Ovary (tissue), 9 donors: ENCODE data around the gene PRKAG1. TPM values are rescaled to one million over a fixed set of nuclear protein-coding genes. Genes with fewer than 3 reads are reported as not detected.

Experiments used
- DNase-seq, 5 donors: peaks; one replicate each; pipeline ENCODE4 v3.0.0-alpha.2; 2019 to 2020
- H3K27ac ChIP-seq, 2 donors: fragments of 200-600 bp; one replicate each; pipeline versions ENCODE4 v1.5.1 to v1.8.0; 2019 to 2022
- H3K27me3 ChIP-seq: fragments of 200-600 bp; one replicate; pipeline ENCODE4 v1.8.0; 2022
- H3K36me3 ChIP-seq: fragments of 200-600 bp; sonication (generic); one replicate; pipeline ENCODE4 v1.5.1; 2019
- H3K4me1 ChIP-seq: one replicate; pipeline ENCODE4 v1.8.1; 2013; ENCODE audit warnings: mild to moderate bottlenecking, moderate library complexity; ENCODE audit not compliant: insufficient read depth
- H3K4me3 ChIP-seq: fragments of 200-600 bp; sonication (generic); one replicate; pipeline ENCODE4 v1.5.1; 2017
- H3K9me3 ChIP-seq, 2 donors: fragments of 200-600 bp in 1 of 2; sonication (generic) in 1 of 2; one replicate each; pipeline versions ENCODE4 v1.5.1 to v1.8.1; 2013 to 2019; ENCODE audit warnings: mild to moderate bottlenecking in 1 of 2, moderate library complexity in 1 of 2
- CTCF ChIP-seq, 3 donors: fragments of 450-650 bp in 2 of 3; fragments of 200-600 bp in 1 of 3; IDR thresholded peaks; one replicate each; pipeline versions ENCODE4 v1.5.1 to v1.8.0; 2016 to 2022; ENCODE audit warnings: antibody characterized with exemption in 3 of 3, mild to moderate bottlenecking in 1 of 3
- EP300 ChIP-seq: sonication (generic); formaldehyde crosslinking; IDR thresholded peaks from one replicate; pipeline ENCODE4 v1.6.1; 2017; ENCODE audit warnings: antibody characterized with exemption
- POLR2A ChIP-seq: fragments of 450-650 bp; IDR thresholded peaks from one replicate; pipeline ENCODE4 v1.6.1; 2017; ENCODE audit warnings: antibody characterized with exemption, mild to moderate bottlenecking, moderate library complexity
- WGBS, 3 donors: extraction: QIAGEN DNeasy Blood & Tissue Kit in 1 of 3; methylation state at CpG; one replicate each; pipeline versions ENCODE4 v1.1.5 to v1.1.7; 2013 to 2017; 5-methylcytosine and 5-hydroxymethylcytosine counted together
- intact Hi-C, 4 donors: fragments of 100-400 bp; cut with DNase I; formaldehyde crosslinking; loops; one replicate each; pipeline versions ENCODE4 v1.11.0 to v1.15.1; 2022 to 2023
- polyA plus RNA-seq, 2 donors: library from polyadenylated mRNA; stranded (reverse); fragments of 200-250 nt in 1 of 2; fragments of 350-450 nt in 1 of 2; fragmentation: Illumina TruSeq in 1 of 2; extraction: RNeasy Lipid Tissue Mini Kit (QIAGEN cat#74804) in 1 of 2; gene quantifications; one replicate each; pipeline ENCODE4 v1.2.3, GENCODE V29; 2013 to 2014
- total RNA-seq, 7 donors: library from RNA; depleted of rRNA in 2 of 7; stranded (reverse); fragments of >200 nt in 2 of 7; fragmentation: NEBNext Ultra II Directional in 3 of 7; extraction: Animal tissue kit (Norgen Biotek cat#: 25700) in 3 of 7; gene quantifications; one replicate each; pipeline versions ENCODE4 v1.1.0 to v1.2.4, GENCODE V29; 2016 to 2023
- donor health status: DM: no; HTN: no; CAD: no; lungs with moderate emphysema.
- donor health status: DM: no; HTN: no; CAD: no.
- donor health status: Bipolar disorder and iron deficiency.
- donor health status: DM: yes; HTN: yes; CAD: no.
- donor health status: DM: no; HTN: no; CAD: no.
- donor health status: DM: yes; HTN: yes; CAD: no.

The PRKAG1 gene
- total and polyA plus RNA-seq, 9 donors, result 25.6 to 98.5 (median 38.3) TPM

GRCh38 chr12:49054524-49054923 lies 35.9 kb upstream of the PRKAG1 start:
- Histone ChIP-seq H3K4me1 (peaks cover 21% of the 10 kb centered on the region), H3K27me3 (no peaks in the 10 kb centered on the region), H3K9me3 (no peaks in the 10 kb centered on the region), H3K36me3 (no peaks in the 10 kb centered on the region), H3K4me3 (no peak overlapping the region), H3K27ac (no peak overlapping the region)
- no peak for TF ChIP-seq CTCF (IDR thresholded peaks at IDR 0.05)
- no peak for TF ChIP-seq POLR2A
- no peak for TF ChIP-seq EP300
- intact Hi-C loops, result no loop called here
- no peak for DNase-seq
- whole genome bisulfite sequencing, 3 donors, result 89 to 94% (median 92%) methylated on average over 10 of the region's 10 CpGs

- TF ChIP-seq CTCF (IDR thresholded peaks at IDR 0.05) (no peak), POLR2A (no peak), EP300 (no peak)
- Histone ChIP-seq H3K4me3 (no peak overlapping the region), H3K4me1 (peaks cover 21% of the 10 kb centered on the region), H3K27ac (no peak overlapping the region), H3K27me3 (no peaks in the 10 kb centered on the region), H3K36me3 (no peaks in the 10 kb centered on the region), H3K9me3 (no peaks in the 10 kb centered on the region)
- intact Hi-C loops, result no loop called here
- no peak for DNase-seq
- 85 to 93% (median 90%) methylated on average over 5 of the region's 5 CpGs for WGBS, 3 donors
Observed at GRCh38 chr12:49054096-49054495, 35.5 kb upstream of the PRKAG1 start.

GRCh38 chr12:49052451-49053208 lies 34.1 kb upstream of the PRKAG1 start:
- H3K36me3 ChIP-seq, result no peaks in the 10 kb centered on the region
- H3K4me3 ChIP-seq, result no peak overlapping the region
- intact Hi-C loops, result no loop called here
- H3K27me3 ChIP-seq, result no peaks in the 10 kb centered on the region
- TF ChIP-seq EP300 (no peak), POLR2A (no peak), CTCF (IDR thresholded peaks at IDR 0.05) (no peak)
- WGBS, 3 donors, result 80 to 86% (median 83%) methylated on average over 16 of the region's 16 CpGs
- no peaks in the 10 kb centered on the region for H3K9me3 ChIP-seq
- H3K4me1 ChIP-seq, result peaks cover 10% of the 10 kb centered on the region
- peak in 1 of 5 donors; percentile 12 for DNase-seq
- no peak overlapping the region for H3K27ac ChIP-seq

GRCh38 chr12:49051777-49052438 lies 33.3 kb upstream of the PRKAG1 start:
- no peaks in the 10 kb centered on the region for H3K27me3 ChIP-seq
- H3K36me3 ChIP-seq, result no peaks in the 10 kb centered on the region
- H3K4me3 ChIP-seq, result no peak overlapping the region
- peak in 1 of 5 donors; percentile 18 for DNase-seq
- H3K4me1 ChIP-seq, result peaks cover 9% of the 10 kb centered on the region
- intact Hi-C loops, result no loop called here
- TF ChIP-seq CTCF (IDR thresholded peaks at IDR 0.05), result no peak
- no peak for TF ChIP-seq EP300
- no peak for TF ChIP-seq POLR2A
- WGBS, 3 donors, result 80 to 83% (median 82%) methylated on average over 20 of the region's 20 CpGs
- no peak overlapping the region for H3K27ac ChIP-seq
- H3K9me3 ChIP-seq, result no peaks in the 10 kb centered on the region
